AG09319 (cell line): ENCODE data around the gene RBM39.
"Not testable (repeated sequence)": the region's sequence is repeated elsewhere in the genome, so short reads cannot be mapped to it uniquely, and the experiment has no call there.

Source experiments
- DNase-seq: peaks from one replicate; pipeline ENCODE4 v3.0.0-alpha.2; 2010; ENCODE audit warnings: low read depth; ENCODE audit errors: extremely low read depth
- TF ChIP-seq, protein P1 (sequence below): IDR thresholded peaks from 2 replicates; pipeline ENCODE4 v1.5.1; 2011; ENCODE audit warnings: low read depth, mild to moderate bottlenecking, inconsistent platforms, low read length, moderate library complexity

Gene RBM39

DNA sequence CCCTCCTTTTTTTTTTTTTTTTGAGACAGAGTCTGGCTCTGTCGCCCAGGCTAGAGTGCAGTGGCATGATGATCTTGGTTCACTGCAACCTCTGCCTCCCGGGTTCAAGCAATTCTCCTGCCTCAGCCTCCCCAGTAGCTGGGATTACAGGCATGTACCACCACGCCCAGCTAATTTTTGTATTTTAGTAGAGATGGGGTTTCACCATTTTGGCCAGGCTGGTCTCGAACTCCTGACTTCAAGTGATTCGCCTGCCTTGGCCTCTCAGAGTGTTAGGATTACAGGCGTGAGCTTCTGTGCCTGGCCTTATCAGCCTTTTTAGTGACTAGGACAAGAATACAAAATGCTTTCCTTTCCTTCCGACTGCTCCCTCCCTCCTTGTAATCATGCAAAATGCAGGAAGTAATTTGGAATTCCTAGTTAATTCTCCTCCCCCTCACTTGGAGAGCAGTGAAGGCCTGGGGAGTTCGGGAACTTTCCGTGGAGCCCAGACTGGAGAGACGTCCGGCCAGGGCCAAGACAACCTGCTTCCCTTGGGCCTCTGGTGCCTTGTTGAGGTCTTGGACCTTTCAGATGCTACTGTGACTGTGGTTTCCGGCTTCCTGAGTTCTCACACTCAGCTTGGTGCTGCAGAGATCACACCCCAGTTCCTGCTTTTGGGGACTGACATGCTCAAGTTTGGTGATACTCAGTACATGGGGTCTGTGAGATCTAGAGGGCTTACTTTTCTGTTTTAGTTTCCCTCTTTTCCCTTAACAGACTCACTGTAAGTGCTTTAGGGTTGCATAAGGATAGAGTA lies 25.8 kb upstream of the RBM39 start:
- DNase-seq: no peak
- TF ChIP-seq, protein P1, sequence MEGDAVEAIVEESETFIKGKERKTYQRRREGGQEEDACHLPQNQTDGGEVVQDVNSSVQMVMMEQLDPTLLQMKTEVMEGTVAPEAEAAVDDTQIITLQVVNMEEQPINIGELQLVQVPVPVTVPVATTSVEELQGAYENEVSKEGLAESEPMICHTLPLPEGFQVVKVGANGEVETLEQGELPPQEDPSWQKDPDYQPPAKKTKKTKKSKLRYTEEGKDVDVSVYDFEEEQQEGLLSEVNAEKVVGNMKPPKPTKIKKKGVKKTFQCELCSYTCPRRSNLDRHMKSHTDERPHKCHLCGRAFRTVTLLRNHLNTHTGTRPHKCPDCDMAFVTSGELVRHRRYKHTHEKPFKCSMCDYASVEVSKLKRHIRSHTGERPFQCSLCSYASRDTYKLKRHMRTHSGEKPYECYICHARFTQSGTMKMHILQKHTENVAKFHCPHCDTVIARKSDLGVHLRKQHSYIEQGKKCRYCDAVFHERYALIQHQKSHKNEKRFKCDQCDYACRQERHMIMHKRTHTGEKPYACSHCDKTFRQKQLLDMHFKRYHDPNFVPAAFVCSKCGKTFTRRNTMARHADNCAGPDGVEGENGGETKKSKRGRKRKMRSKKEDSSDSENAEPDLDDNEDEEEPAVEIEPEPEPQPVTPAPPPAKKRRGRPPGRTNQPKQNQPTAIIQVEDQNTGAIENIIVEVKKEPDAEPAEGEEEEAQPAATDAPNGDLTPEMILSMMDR: no peak

DNA sequence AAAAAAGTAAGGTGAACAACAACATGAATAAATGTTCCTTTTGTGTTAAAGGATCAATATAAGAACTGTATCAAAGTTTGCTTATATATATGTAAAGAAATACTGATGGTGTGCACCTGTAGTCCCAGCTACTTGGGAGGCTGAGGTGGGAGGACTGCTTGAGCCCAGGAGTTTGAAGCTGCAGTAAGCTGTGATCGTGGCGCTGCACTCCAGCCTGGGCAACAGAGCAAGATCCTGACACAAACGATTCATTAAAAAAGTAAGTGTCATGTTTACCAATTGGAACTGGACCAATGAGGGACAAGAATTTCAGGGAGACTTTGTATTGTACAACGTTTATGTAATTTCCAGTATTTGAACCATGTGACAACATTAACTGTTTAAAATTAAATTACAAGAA lies 24.8 kb upstream of the RBM39 start:
- DNase-seq: no peak

DNA sequence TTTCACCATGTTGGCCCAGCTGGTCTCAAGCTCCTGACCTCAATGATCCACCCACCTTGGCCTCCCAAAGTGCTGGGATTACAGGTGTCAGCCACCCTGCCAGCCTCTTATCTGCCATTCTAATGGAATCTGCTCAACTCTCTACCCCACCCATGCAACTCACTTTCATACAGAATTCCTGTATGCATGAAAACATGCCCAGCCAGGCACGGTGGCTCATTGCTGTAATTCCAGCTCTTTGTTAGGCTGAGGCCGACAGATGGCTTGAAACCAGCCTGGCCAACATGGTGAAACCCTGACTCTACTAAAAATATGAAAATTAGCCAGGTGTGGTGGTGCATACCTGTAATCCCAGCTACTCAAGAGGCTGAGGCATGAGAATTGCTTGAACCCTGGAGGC lies 22.9 kb upstream of the RBM39 start:
- not testable (repeated sequence) for DNase-seq

More for the DNA sequence above, 24.8 kb upstream of the RBM39 start:
- TF ChIP-seq, protein P1: no peak

DNA sequence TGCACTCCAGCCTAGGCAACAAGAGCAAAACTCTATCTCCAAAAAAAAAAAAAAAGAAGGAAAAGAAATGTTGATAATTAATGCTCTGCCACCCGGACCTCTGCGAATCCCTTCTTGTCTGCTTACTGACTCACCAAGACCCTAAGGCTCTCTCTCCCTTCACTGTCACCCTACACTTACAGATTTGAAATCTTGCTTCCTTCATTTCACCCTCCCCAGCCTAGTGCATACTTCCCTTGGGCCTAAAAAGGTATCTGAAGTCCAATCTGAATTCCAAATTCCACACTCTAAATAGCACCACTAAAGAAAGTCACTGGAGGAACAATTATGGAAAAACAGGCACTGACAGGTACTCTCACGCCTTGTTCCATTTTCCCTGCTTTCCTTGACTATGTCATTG lies 20.4 kb upstream of the RBM39 start:
- TF ChIP-seq, protein P1: no peak
- no peak for DNase-seq

DNA sequence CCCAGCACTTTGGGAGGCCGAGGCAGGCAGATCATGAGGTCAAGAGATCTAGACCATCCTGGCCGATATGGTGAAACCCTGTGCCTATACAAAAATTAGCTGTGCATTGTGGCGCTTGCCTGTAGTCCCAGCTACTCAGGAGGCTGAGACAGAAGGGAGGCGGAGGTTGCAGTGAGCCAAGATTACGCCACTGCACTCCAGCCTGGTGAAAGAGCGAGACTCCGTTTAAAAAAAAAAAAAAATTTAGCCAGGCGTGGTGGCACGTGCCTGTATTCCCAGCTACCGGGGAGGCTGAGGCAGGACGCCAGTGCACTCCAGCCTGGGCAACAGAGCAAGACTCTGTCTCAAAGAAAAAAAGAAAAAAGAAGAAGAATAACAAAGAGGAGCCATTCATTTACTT lies 19.5 kb upstream of the RBM39 start:
- not testable (repeated sequence) for DNase-seq

DNA sequence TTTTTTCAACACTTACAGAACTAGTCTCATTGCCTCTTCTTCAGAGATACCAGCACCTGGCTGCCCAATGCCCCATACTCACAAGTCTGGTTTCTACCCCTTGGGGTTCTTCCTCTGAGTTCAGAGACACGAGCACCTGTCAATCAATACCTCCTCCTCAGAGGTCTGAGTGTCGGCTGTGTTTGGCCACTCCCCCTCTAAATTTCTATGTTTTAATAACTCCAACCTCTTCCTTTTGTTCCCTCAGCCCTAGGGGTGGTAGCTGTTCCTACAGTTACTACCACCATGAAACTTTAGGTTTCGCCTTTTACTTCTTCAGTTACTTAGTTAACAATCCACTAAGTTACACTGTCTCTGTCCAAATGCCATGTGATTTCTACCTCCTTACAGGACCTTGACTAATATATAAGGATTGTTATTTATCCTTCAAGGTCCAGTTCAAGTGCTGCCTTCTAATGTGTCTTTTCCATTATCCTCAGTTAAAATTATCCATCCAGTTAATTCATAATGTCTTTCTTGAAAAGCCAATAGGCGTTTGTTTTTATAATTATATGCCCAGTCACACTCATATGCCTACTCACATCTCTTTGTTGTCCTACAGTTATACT lies 15.1 kb upstream of the RBM39 start:
- no peak for DNase-seq
- TF ChIP-seq, protein P1: no peak

DNA sequence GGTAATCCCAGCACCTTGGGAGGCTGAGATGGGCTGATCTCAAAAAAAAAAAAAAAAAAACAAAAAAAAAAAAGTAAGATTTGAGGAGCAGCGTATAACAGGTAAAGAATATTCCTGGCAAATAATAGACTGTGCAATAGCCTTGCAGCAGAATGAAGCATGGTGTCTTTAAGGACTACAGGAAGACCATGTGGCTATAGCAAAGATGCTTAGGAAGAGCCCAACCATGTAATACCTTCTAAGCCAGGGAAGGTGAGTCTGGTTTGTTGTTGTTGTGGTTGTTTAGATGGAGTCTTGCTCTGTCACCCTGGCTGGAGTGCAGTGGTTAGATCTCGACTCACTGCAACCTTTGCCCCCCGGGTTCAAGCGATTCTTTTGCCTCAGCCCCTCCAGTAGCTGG lies 14.3 kb upstream of the RBM39 start:
- DNase-seq: no peak

DNA sequence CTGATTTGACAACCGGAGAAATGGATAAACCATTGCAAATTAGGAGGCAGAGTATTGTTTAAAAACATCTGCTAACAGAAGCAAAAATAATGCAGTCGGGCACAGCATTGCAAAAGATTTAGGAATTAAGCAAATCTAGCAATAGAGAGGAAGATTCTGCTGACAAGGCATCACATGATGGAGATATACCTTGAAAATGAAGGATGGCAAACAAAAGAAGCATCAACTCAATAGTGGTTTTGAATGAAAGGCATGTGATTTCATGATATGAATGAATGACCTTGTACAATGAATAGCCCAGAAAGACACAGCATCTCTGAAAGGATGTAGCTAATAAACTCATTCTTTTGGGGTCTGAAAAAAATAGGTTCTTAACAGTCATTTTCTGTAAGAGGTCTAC lies 8.6 kb upstream of the RBM39 start:
- TF ChIP-seq, protein P1: no peak
- no peak for DNase-seq

More for the DNA sequence above, 14.3 kb upstream of the RBM39 start:
- TF ChIP-seq, protein P1: no peak

DNA sequence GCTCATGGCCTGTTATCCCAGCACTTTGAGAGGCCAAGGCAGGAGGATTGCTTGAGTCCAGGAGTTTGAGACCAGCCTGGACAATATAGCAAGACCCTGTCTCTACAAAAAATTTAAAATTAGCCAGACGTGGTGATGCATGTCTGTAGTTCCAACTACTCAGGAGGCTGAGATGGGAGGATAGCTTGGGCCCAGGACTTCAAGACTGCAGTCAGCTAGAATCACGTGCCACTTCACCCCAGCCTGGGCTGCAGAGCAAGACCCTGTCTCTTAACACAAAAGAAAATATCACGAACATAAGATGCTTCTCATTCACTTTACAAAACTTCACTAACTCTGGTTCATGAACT lies 2.4 kb upstream of the RBM39 start:
- DNase-seq: not testable (repeated sequence)
